Peyer's patch (tissue), 4 donors: ENCODE results near the gene WNT9B. TPM values are rescaled to one million over a fixed set of nuclear protein-coding genes. Genes with fewer than 3 reads are reported as not detected.
"Not testable (repeated sequence)": the region's sequence is repeated elsewhere in the genome, so short reads cannot be mapped to it uniquely, and the experiment has no call there.

Source experiments
- DNase-seq, 3 donors: peaks; one replicate each; pipeline ENCODE4 v3.0.0-alpha.2; 2017 to 2019
- H3K27ac ChIP-seq, 4 donors: fragments of 200-600 bp; sonication (generic); one replicate each; pipeline ENCODE4 v1.5.1; 2016 to 2019
- H3K27me3 ChIP-seq, 2 donors: fragments of 200-600 bp; sonication (generic); one replicate each; pipeline ENCODE4 v1.5.1; 2019
- H3K36me3 ChIP-seq, 3 donors: fragments of 200-600 bp; sonication (generic); one replicate each; pipeline ENCODE4 v1.5.1; 2016 to 2019
- H3K4me1 ChIP-seq, 4 donors: fragments of 200-600 bp; sonication (generic); one replicate each; pipeline ENCODE4 v1.5.1; 2016 to 2019
- H3K4me3 ChIP-seq, 4 donors: fragments of 200-600 bp; sonication (generic); 1 replicate in 3 of 4; 2 replicates in 1 of 4; pipeline ENCODE4 v1.5.1; 2016 to 2019; ENCODE audit warnings: mild to moderate bottlenecking in 1 of 4
- H3K9me3 ChIP-seq, 4 donors: fragments of 200-600 bp; sonication (generic); one replicate each; pipeline ENCODE4 v1.5.1; 2016 to 2019; ENCODE audit warnings: mild to moderate bottlenecking in 1 of 4
- POLR2A ChIP-seq, 2 donors: fragments of 450-650 bp; IDR thresholded peaks; one replicate each; pipeline ENCODE4 v1.5.1; 2017; ENCODE audit warnings: antibody characterized with exemption in 2 of 2, mild to moderate bottlenecking in 2 of 2, moderate library complexity in 2 of 2
- total RNA-seq, 4 donors: library from RNA; depleted of rRNA; stranded (reverse); fragments of >200 nt; gene quantifications; one replicate each; pipeline ENCODE4 v1.1.0, GENCODE V29; 2016
- TF ChIP-seq, protein P1 (sequence below), 6 experiments: fragments of 450-650 bp in 4 of 6; fragments of 200-600 bp in 2 of 6; sonication (generic) in 1 of 6; IDR thresholded peaks; one replicate each; pipeline ENCODE4 v1.5.1; 2017 to 2019; ENCODE audit warnings: antibody characterized with exemption in 6 of 6, mild to moderate bottlenecking in 3 of 6, moderate library complexity in 1 of 6

WNT9B gene
- total RNA-seq, 4 donors from 2014 or later, result 0.67 TPM; not detected in 3

DNA sequence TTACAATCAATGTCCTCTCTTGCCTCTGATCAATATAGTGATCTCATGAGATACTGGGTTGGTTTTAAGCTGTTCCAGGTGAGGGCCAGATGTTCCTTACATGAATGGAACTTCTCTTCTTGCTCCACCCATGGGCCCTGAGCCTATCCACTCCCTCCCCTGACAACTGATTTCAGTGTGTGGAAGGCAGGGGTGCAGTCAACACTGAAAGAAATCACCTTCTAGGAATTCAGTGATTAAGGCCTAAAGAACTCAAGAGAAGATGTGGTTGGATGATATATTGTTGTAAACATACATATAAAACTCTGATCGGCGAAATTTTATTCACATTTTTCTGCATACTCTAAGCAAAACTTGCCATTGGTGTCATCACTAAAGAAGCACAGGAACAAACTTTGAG, 64.8 kb downstream of the WNT9B start:
- Histone ChIP-seq H3K9me3 (no peaks in the 10 kb centered on the region), H3K27ac (no peak overlapping the region), H3K4me3 (no peak overlapping the region), H3K36me3 (no peaks in the 10 kb centered on the region), H3K27me3 (no peaks in the 10 kb centered on the region), H3K4me1 (no peaks in the 10 kb centered on the region)
- TF ChIP-seq, protein P1, sequence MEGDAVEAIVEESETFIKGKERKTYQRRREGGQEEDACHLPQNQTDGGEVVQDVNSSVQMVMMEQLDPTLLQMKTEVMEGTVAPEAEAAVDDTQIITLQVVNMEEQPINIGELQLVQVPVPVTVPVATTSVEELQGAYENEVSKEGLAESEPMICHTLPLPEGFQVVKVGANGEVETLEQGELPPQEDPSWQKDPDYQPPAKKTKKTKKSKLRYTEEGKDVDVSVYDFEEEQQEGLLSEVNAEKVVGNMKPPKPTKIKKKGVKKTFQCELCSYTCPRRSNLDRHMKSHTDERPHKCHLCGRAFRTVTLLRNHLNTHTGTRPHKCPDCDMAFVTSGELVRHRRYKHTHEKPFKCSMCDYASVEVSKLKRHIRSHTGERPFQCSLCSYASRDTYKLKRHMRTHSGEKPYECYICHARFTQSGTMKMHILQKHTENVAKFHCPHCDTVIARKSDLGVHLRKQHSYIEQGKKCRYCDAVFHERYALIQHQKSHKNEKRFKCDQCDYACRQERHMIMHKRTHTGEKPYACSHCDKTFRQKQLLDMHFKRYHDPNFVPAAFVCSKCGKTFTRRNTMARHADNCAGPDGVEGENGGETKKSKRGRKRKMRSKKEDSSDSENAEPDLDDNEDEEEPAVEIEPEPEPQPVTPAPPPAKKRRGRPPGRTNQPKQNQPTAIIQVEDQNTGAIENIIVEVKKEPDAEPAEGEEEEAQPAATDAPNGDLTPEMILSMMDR (IDR thresholded peaks at IDR 0.05), result no peak
- no peak for TF ChIP-seq POLR2A (IDR thresholded peaks at IDR 0.05)
- no peak for DNase-seq

DNA sequence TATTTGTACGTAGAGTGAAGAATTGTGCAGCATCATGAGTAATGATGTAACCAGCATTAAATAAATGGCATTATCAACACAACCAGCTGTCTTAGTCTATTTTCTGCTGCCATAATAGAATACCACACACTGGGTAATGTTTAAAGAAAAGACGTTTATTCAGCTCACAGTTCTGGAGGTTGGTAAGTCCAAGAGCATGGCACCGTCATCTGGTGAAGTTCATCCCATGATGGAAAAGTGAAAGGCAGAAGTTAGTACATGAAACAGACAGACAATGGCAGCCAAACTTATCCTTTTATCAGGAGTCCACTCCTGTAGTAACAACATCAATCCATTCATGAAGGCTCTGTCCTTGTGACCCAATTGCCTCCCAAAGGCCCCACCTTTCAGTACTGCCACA, 65.2 kb downstream of the WNT9B start:
- Histone ChIP-seq H3K27me3 (no peaks in the 10 kb centered on the region), H3K9me3 (no peaks in the 10 kb centered on the region), H3K4me3 (no peak overlapping the region), H3K4me1 (no peaks in the 10 kb centered on the region), H3K27ac (no peak overlapping the region), H3K36me3 (no peaks in the 10 kb centered on the region)
- TF ChIP-seq POLR2A (IDR thresholded peaks at IDR 0.05), result no peak
- TF ChIP-seq, protein P1 (IDR thresholded peaks at IDR 0.05), result no peak
- no peak for DNase-seq

DNA sequence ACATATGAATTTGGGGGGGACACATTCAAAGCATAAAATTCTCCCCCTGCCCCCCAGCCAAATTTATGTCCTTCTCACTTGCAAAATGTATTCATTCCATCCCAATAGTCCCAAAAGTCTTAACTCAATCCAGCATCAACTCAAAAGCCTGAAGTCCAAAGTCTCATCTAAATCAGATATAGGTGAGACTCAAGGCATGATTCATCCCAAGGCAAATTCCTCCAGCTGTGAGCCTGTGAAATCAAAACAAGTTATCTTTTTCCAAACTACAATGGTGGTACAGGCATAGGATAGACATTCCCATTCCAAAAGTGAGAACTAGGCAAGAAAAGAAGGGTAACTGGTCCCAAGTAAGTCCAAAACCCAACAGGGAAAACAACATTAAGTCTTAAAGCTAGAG, 65.7 kb downstream of the WNT9B start:
- H3K4me3 ChIP-seq, result no peak overlapping the region
- H3K9me3 ChIP-seq, result no peaks in the 10 kb centered on the region
- TF ChIP-seq, protein P1 (IDR thresholded peaks at IDR 0.05), result no peak
- no peak for TF ChIP-seq POLR2A (IDR thresholded peaks at IDR 0.05)
- no peaks in the 10 kb centered on the region for H3K36me3 ChIP-seq
- H3K4me1 ChIP-seq, result no peaks in the 10 kb centered on the region
- DNase-seq, result no peak
- no peaks in the 10 kb centered on the region for H3K27me3 ChIP-seq
- no peak overlapping the region for H3K27ac ChIP-seq

DNA sequence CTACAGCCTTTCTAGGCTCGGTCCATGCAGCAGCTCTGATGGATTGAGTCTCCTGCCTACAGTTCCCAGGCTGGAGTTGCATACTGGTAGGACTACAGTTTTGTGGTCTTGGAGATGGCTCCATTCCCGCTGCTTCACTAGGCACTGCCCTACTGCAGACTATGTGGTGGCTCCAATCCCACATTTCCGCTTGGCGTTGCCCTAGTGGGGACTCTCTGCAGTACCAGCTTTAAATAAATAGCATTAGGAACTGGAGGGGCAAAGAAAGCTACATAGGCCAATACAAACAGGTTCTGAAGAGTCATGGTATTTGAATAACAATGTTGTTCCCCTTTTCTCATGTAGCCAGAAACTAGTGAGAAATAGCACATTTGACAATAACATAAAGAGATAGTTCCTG, 66.1 kb downstream of the WNT9B start:
- no peaks in the 10 kb centered on the region for H3K9me3 ChIP-seq
- no peak for DNase-seq

DNA sequence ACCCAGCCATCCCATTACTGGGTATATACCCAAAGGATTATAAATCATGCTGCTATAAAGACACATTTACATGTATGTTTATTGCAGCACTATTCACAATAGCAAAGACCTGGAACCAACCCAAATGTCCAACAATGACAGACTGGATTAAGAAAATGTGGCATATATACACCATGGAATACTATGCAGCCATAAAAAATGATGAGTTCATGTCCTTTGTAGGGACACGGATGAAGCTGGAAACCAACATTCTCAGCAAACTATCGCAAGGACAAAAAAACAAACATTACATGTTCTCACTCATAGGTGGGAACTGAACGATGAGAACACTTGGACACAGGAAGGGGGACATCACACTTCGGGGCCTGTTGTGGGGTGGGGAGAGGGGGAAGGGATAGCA, 70.6 kb downstream of the WNT9B start:
- DNase-seq, H3K36me3 ChIP-seq, H3K27ac ChIP-seq, H3K9me3 ChIP-seq, H3K27me3 ChIP-seq: not testable (repeated sequence)
- Histone ChIP-seq H3K4me3 (peak overlapping the region in 1 of 4 donors; percentile 93), H3K4me1 (peaks cover 0 to 29% (median 4%) of the 10 kb centered on the region in 4 donors)

More for the DNA sequence above, 66.1 kb downstream of the WNT9B start:
- Histone ChIP-seq H3K27ac (no peak overlapping the region), H3K27me3 (no peaks in the 10 kb centered on the region), H3K36me3 (no peaks in the 10 kb centered on the region), H3K4me1 (no peaks in the 10 kb centered on the region), H3K4me3 (no peak overlapping the region)
- TF ChIP-seq, protein P1 (IDR thresholded peaks at IDR 0.05), result no peak
- TF ChIP-seq POLR2A (IDR thresholded peaks at IDR 0.05), result no peak

DNA sequence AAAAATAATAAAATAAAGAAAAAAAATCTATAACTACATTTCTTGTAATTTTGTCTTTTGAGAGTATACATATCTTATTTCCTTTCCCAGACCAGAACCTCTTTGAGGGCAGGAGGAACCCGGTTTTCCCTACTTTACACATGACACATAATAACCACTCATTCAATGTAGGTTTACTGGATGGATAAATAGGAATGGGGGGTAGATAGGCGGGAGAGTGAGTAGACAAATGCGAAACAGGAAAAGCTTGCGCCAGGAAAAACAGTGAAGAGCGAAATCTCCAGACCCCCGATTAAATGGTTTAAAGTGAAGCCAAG, 71.1 kb downstream of the WNT9B start:
- peak overlapping the region; percentile 82 to 98 (median 94) for H3K27ac ChIP-seq
- peak overlapping the region; percentile 81 to 93 (median 82) for H3K4me3 ChIP-seq
- no peaks in the 10 kb centered on the region for H3K27me3 ChIP-seq
- no peaks in the 10 kb centered on the region for H3K36me3 ChIP-seq
- TF ChIP-seq POLR2A (IDR thresholded peaks at IDR 0.05), result no peak
- TF ChIP-seq, protein P1 (IDR thresholded peaks at IDR 0.05), result no peak
- DNase-seq, result no peak
- peaks cover 0 to 31% (median 4%) of the 10 kb centered on the region in 4 donors for H3K4me1 ChIP-seq
- no peaks in the 10 kb centered on the region for H3K9me3 ChIP-seq
